H1 (cell line): ENCODE results near the gene SRPRB. TPM values are rescaled to one million over a fixed set of nuclear protein-coding genes. Genes with fewer than 3 reads are reported as not detected.

Experiments used
- CTCF ChIA-PET: fragments of 300-600 bp; sonication (Branson Sonifier 250); formaldehyde crosslinking; loops from one replicate; lab custom pipeline; 2021; ENCODE audit not compliant: partially characterized antibody; lab: Charles Lee
- POLR2A ChIA-PET: fragments of 300-600 bp; sonication (Branson Sonifier 250); formaldehyde crosslinking; loops from one replicate; lab custom pipeline; 2021; ENCODE audit warnings: inconsistent platforms; ENCODE audit not compliant: partially characterized antibody; lab: Charles Lee
- DNase-seq, 2 experiments: peaks; one replicate each; pipeline versions ENCODE4 v3.0.0 to v3.0.0-alpha.2; 2010 to 2022; ENCODE audit warnings: low spot score in 2 of 2, low read depth in 1 of 2, mixed read lengths in 1 of 2
- FAIRE-seq: peaks from 2 replicates; lab custom pipeline; 2011; peaks lifted over from hg19 to GRCh38; lab: Jason Lieb, UNC
- H2AFZ ChIP-seq: 2 replicates; pipeline ENCODE4 v1.8.1; 2012; ENCODE audit warnings: low read length, inconsistent platforms
- H2AK5ac ChIP-seq: 2 replicates; pipeline ENCODE4 v1.6.1; 2013; ENCODE audit warnings: low read depth, low read length
- H2BK120ac ChIP-seq: replicated peaks from 2 replicates; pipeline ENCODE3; 2013; ENCODE audit warnings: low read depth, low read length, inconsistent platforms
- H2BK12ac ChIP-seq: 2 replicates; pipeline ENCODE4 v1.6.1; 2013; ENCODE audit warnings: low read depth, low read length
- H2BK15ac ChIP-seq: 2 replicates; pipeline ENCODE4 v1.6.1; 2013; ENCODE audit warnings: low read length
- H2BK20ac ChIP-seq: 2 replicates; pipeline ENCODE4 v1.6.1; 2013; ENCODE audit warnings: low read length
- H2BK5ac ChIP-seq: 2 replicates; pipeline ENCODE4 v1.6.1; 2013; ENCODE audit warnings: low read depth, low read length
- H3K14ac ChIP-seq: 2 replicates; pipeline ENCODE4 v1.6.1; 2013; ENCODE audit warnings: inconsistent platforms; ENCODE audit not compliant: insufficient read length
- H3K18ac ChIP-seq: 2 replicates; pipeline ENCODE4 v1.6.1; 2013; ENCODE audit warnings: low read length; ENCODE audit errors: extremely low read depth
- H3K23ac ChIP-seq: 2 replicates; pipeline ENCODE4 v1.6.1; 2013; ENCODE audit warnings: inconsistent platforms; ENCODE audit not compliant: insufficient read length
- H3K23me2 ChIP-seq: 2 replicates; pipeline ENCODE4 v1.6.1; 2013; ENCODE audit warnings: low read depth, low read length
- H3K27ac ChIP-seq: 2 replicates; pipeline ENCODE4 v1.6.1; 2011; ENCODE audit warnings: low read depth, low read length, inconsistent platforms
- H3K27me3 ChIP-seq, 4 experiments: replicated peaks in 1 of 4; 1 replicate in 1 of 4; 2 replicates in 3 of 4; pipeline versions ENCODE4 v1.6.1 to v1.8.1; 2011 to 2013; ENCODE audit warnings: low read length in 3 of 4, mild to moderate bottlenecking in 3 of 4, inconsistent platforms in 2 of 4, mixed read lengths in 2 of 4, moderate library complexity in 1 of 4; ENCODE audit not compliant: control insufficient read depth in 3 of 4, insufficient read depth in 3 of 4; ENCODE audit errors: extremely low read depth in 1 of 4
- H3K36me3 ChIP-seq, 4 experiments: 2 replicates each; pipeline versions ENCODE4 v1.6.1 to v1.8.1; 2011 to 2013; ENCODE audit warnings: mild to moderate bottlenecking in 4 of 4, low read length in 3 of 4, moderate library complexity in 2 of 4, control low read depth in 1 of 4, inconsistent platforms in 1 of 4; ENCODE audit not compliant: insufficient read depth in 4 of 4, control insufficient read depth in 2 of 4
- H3K4ac ChIP-seq: replicated peaks from 2 replicates; pipeline ENCODE3; 2013; ENCODE audit warnings: low read length, low read depth, mixed read lengths, inconsistent platforms; ENCODE audit not compliant: insufficient read length
- H3K4me1 ChIP-seq, 4 experiments: replicated peaks in 1 of 4; 1 replicate in 1 of 4; 2 replicates in 3 of 4; pipeline versions ENCODE4 v1.6.1 to v1.8.1; 2011 to 2013; ENCODE audit warnings: low read length in 3 of 4, inconsistent platforms in 2 of 4, mixed read lengths in 1 of 4; ENCODE audit not compliant: insufficient read depth in 4 of 4, control insufficient read depth in 3 of 4
- H3K4me2 ChIP-seq, 2 experiments: 2 replicates each; pipeline versions ENCODE4 v1.6.1 to v1.8.1; 2011 to 2013; ENCODE audit warnings: low read depth in 2 of 2, low read length in 2 of 2, control low read depth in 1 of 2, inconsistent platforms in 1 of 2, mild to moderate bottlenecking in 1 of 2; ENCODE audit not compliant: insufficient read depth in 1 of 2
- H3K4me3 ChIP-seq, 4 experiments: fragments of 200-600, 300-600 bp in 1 of 4; sonication (generic), shearing (Covaris generic), sonication (Bioruptor Twin) in 1 of 4; 2 replicates each; pipeline versions ENCODE4 v1.5.1 to v1.8.1; 2011 to 2016; ENCODE audit warnings: low read length in 4 of 4, low read depth in 3 of 4, control low read depth in 2 of 4, inconsistent platforms in 2 of 4, mild to moderate bottlenecking in 2 of 4, mixed read lengths in 1 of 4, moderate library complexity in 1 of 4; ENCODE audit not compliant: insufficient read depth in 2 of 4; ENCODE audit errors: extremely low read depth in 1 of 4
- H3K56ac ChIP-seq: replicated peaks from 2 replicates; pipeline ENCODE3; 2013; ENCODE audit warnings: low read depth, mild to moderate bottlenecking, mixed read lengths, low read length, inconsistent platforms; ENCODE audit not compliant: insufficient read length
- H3K79me1 ChIP-seq: 2 replicates; pipeline ENCODE4 v1.6.1; 2013; ENCODE audit warnings: low read depth, low read length, control low read depth
- H3K79me2 ChIP-seq, 2 experiments: 2 replicates each; pipeline versions ENCODE4 v1.6.1 to v1.8.1; 2012 to 2013; ENCODE audit warnings: low read length in 2 of 2, mild to moderate bottlenecking in 2 of 2, inconsistent platforms in 1 of 2; ENCODE audit not compliant: insufficient read depth in 2 of 2, control insufficient read depth in 1 of 2
- H3K9ac ChIP-seq, 4 experiments: replicated peaks in 1 of 4; 1 replicate in 1 of 4; 2 replicates in 3 of 4; pipeline versions ENCODE4 v1.6.1 to v1.8.1; 2011 to 2013; ENCODE audit warnings: low read depth in 3 of 4, low read length in 3 of 4, control low read depth in 2 of 4, mild to moderate bottlenecking in 2 of 4, moderate library complexity in 2 of 4, inconsistent platforms in 1 of 4; ENCODE audit errors: extremely low read depth in 1 of 4
- H3K9me3 ChIP-seq, 2 experiments: 2 replicates each; pipeline versions ENCODE4 v1.6.1 to v1.8.1; 2012 to 2013; ENCODE audit warnings: mild to moderate bottlenecking in 2 of 2, moderate library complexity in 2 of 2, control low read depth in 1 of 2, inconsistent platforms in 1 of 2, low read depth in 1 of 2, low read length in 1 of 2, mixed read lengths in 1 of 2; ENCODE audit not compliant: insufficient read depth in 2 of 2
- H4K20me1 ChIP-seq, 2 experiments: replicated peaks in 1 of 2; 2 replicates each; pipeline versions ENCODE3 to v1.8.1; 2011 to 2013; ENCODE audit warnings: inconsistent platforms in 2 of 2, low read length in 2 of 2, mild to moderate bottlenecking in 1 of 2; ENCODE audit not compliant: insufficient read depth in 2 of 2, control insufficient read depth in 1 of 2
- H4K5ac ChIP-seq: 2 replicates; pipeline ENCODE4 v1.6.1; 2013; ENCODE audit warnings: low read length, low read depth, mixed read lengths, inconsistent platforms; ENCODE audit not compliant: insufficient read length
- H4K8ac ChIP-seq: 2 replicates; pipeline ENCODE4 v1.8.0; 2013; ENCODE audit warnings: mild to moderate bottlenecking, moderate library complexity, low read length, inconsistent platforms; ENCODE audit not compliant: insufficient read depth; ENCODE audit errors: extremely low read depth
- H4K91ac ChIP-seq: replicated peaks from 2 replicates; pipeline ENCODE3; 2013; ENCODE audit warnings: low read length, mixed read lengths, inconsistent platforms; ENCODE audit not compliant: insufficient read length
- CTCF ChIP-seq, 3 experiments: IDR thresholded peaks; 1 replicate in 2 of 3; 2 replicates in 1 of 3; pipeline versions ENCODE4 v1.5.1 to v1.6.1; 2011; ENCODE audit warnings: low read length in 3 of 3, mild to moderate bottlenecking in 3 of 3, inconsistent platforms in 2 of 3, low read depth in 1 of 3, moderate library complexity in 1 of 3; ENCODE audit not compliant: insufficient read depth in 1 of 3; ENCODE audit errors: control extremely low read depth in 1 of 3
- KDM4A ChIP-seq: IDR thresholded peaks from one replicate; pipeline ENCODE4 v1.7.1; 2012; ENCODE audit warnings: low read depth, mild to moderate bottlenecking, moderate library complexity, low read length, inconsistent platforms; ENCODE audit not compliant: severe bottlenecking
- NANOG ChIP-seq: IDR thresholded peaks from 2 replicates; pipeline ENCODE4 v1.6.1; 2011; ENCODE audit warnings: low read length, low read depth, mild to moderate bottlenecking, inconsistent platforms; ENCODE audit not compliant: insufficient read depth, poor library complexity, severe bottlenecking
- SIX5 ChIP-seq: IDR thresholded peaks from 2 replicates; pipeline ENCODE4 v1.6.1; 2011; ENCODE audit warnings: mild to moderate bottlenecking, low read depth, low read length
- WGBS, 2 experiments: shearing (Covaris generic) in 1 of 2; methylation state at CpG; one replicate each; pipeline versions ENCODE4 v1.1.6 to v1.1.7; 2013 to 2015; ENCODE audit warnings: low lambda C conversion rate in 2 of 2, mixed read lengths in 2 of 2, inconsistent platforms in 1 of 2, low coverage in 1 of 2, missing lambda C conversion rate in 1 of 2; ENCODE audit not compliant: insufficient replicate concordance in 2 of 2, insufficient coverage in 1 of 2, insufficient read length in 1 of 2; ENCODE audit errors: extremely low coverage in 1 of 2, missing lambda C conversion rate in 1 of 2; 5-methylcytosine and 5-hydroxymethylcytosine counted together
- polyA plus RNA-seq, 7 experiments: library from polyadenylated mRNA; depleted of rRNA in 3 of 7; stranded (reverse) in 5 of 7; unstranded in 2 of 7; fragments of >200 nt in 5 of 7; fragments of 200-250 nt in 2 of 7; gene quantifications; 1 replicate in 5 of 7; 2 replicates in 1 of 7; 4 replicates in 1 of 7; pipeline versions ENCODE4 v1.2.1 to v1.2.3, GENCODE V29; 2011 to 2013; ENCODE audit warnings: missing spikeins in 2 of 7, mixed read lengths in 2 of 7
- total RNA-seq: library from RNA; stranded (reverse); fragmentation: NEBNext Ultra II Directional; extraction: Animal tissue kit (Norgen Biotek cat#: 25700); gene quantifications from 2 replicates; pipeline ENCODE4 v1.2.1, GENCODE V29; 2021

SRPRB gene
- total and polyA plus RNA-seq, 2 of the 8 experiments (the other 6 are each of a cell fraction or from before 2014, with no cell fraction given) = 15.9 to 49.8 TPM

- H3K9ac ChIP-seq = no peak overlapping the region
- POLR2A ChIA-PET = no interaction called here
Measured at GRCh38 chr3:133855772-133856171, 50.2 kb downstream of the SRPRB start.

More at GRCh38 chr3:133855772-133856171, 50.2 kb downstream of the SRPRB start:
- no peaks in the 10 kb centered on the region for H3K79me1 ChIP-seq
- no peak overlapping the region for H3K23ac ChIP-seq
- no peak overlapping the region for H4K8ac ChIP-seq
- no peak overlapping the region for H2AFZ ChIP-seq
- H3K27me3 ChIP-seq = no peaks in the 10 kb centered on the region
- FAIRE-seq = no peak
- H4K91ac ChIP-seq = no peak overlapping the region
- no peak overlapping the region for H3K56ac ChIP-seq
- no peaks in the 10 kb centered on the region for H3K9me3 ChIP-seq
- no peak overlapping the region for H2BK12ac ChIP-seq
- H3K4me1 ChIP-seq = peaks cover 0 to 8% (median 0%) of the 10 kb centered on the region in 4 experiments; a peak in 2 of 7 replicates
- H3K4ac ChIP-seq = no peak overlapping the region
- H2AK5ac ChIP-seq = no peak overlapping the region
- CTCF ChIA-PET = interaction anchor here (0.6 to 2.6 kb wide), 7 partner anchors 9 to 330 kb away, joined by 3 to 7 read pairs (median 4); no protein-coding TSS in a partner anchor
- DNase-seq = no peak
- H3K4me2 ChIP-seq = no peak overlapping the region
- H4K5ac ChIP-seq = no peak overlapping the region
- H2BK120ac ChIP-seq = no peak overlapping the region
- no peaks in the 10 kb centered on the region for H3K36me3 ChIP-seq
- H2BK15ac ChIP-seq = no peak overlapping the region
- H3K27ac ChIP-seq = no peak overlapping the region
- 82% methylated on average over 6 of the region's 6 CpGs; no CpG with 5 or more reads in 1 of the 2 experiments for WGBS, 2 experiments
- no peak overlapping the region for H3K4me3 ChIP-seq
- H3K18ac ChIP-seq = no peak overlapping the region
- H3K79me2 ChIP-seq = no peaks in the 10 kb centered on the region
- H2BK5ac ChIP-seq = no peak overlapping the region
- no peaks in the 10 kb centered on the region; the same call in 1 of the 2 replicates for H3K23me2 ChIP-seq
- H3K14ac ChIP-seq = no peak overlapping the region
- H2BK20ac ChIP-seq = no peak overlapping the region
- no peaks in the 10 kb centered on the region for H4K20me1 ChIP-seq
- TF ChIP-seq NANOG (no peak), SIX5 (no peak), CTCF (IDR thresholded peaks at IDR 0.05; ENCODE audit: control extremely low read depth in 1 of 3, insufficient read depth in 1 of 3, low read depth in 1 of 3, low read length in 3 of 3) (no peak), KDM4A (no peak)
- TF ChIP-seq, all 59 proteins: peak for 0
